PFSK-1 (cell line): ENCODE results near the gene MVP.

ENCODE experiments used
- FOXP2 ChIP-seq: optimal IDR thresholded peaks from 2 replicates; pipeline ENCODE3; 2011; ENCODE audit warnings: borderline replicate concordance, control low read depth, inconsistent platforms; ENCODE audit not compliant: insufficient read depth; ENCODE audit errors: extremely low read length, extremely low read depth
- POLR2AphosphoS5 ChIP-seq: IDR thresholded peaks from 2 replicates; pipeline ENCODE4 v1.6.1; 2012; ENCODE audit warnings: low read depth, mild to moderate bottlenecking, control low read depth, low read length, moderate library complexity
- SIN3A ChIP-seq: IDR thresholded peaks from 2 replicates; pipeline ENCODE4 v1.6.1; 2012; ENCODE audit warnings: mild to moderate bottlenecking, low read length, moderate library complexity, borderline replicate concordance; ENCODE audit not compliant: insufficient read depth
- TAF1 ChIP-seq: IDR thresholded peaks from 2 replicates; pipeline ENCODE4 v1.6.1; 2012; ENCODE audit warnings: low read length, control low read depth, borderline replicate concordance; ENCODE audit not compliant: insufficient read depth
- TF ChIP-seq, protein P1 (sequence below), 2 experiments: IDR thresholded peaks; 2 replicates each; pipeline versions ENCODE4 v1.6.1 to v1.8.0; 2011 to 2012; ENCODE audit warnings: low read depth in 2 of 2, low read length in 2 of 2, control low read depth in 1 of 2, inconsistent platforms in 1 of 2, mild to moderate bottlenecking in 1 of 2, moderate library complexity in 1 of 2; ENCODE audit not compliant: insufficient read depth in 1 of 2

MVP gene

GRCh38 chr16:29854520-29855100, 34.3 kb downstream of the MVP start:
- TF ChIP-seq TAF1 (no peak), POLR2AphosphoS5 (no peak), FOXP2 (no peak), SIN3A (no peak)
- TF ChIP-seq, protein P1, sequence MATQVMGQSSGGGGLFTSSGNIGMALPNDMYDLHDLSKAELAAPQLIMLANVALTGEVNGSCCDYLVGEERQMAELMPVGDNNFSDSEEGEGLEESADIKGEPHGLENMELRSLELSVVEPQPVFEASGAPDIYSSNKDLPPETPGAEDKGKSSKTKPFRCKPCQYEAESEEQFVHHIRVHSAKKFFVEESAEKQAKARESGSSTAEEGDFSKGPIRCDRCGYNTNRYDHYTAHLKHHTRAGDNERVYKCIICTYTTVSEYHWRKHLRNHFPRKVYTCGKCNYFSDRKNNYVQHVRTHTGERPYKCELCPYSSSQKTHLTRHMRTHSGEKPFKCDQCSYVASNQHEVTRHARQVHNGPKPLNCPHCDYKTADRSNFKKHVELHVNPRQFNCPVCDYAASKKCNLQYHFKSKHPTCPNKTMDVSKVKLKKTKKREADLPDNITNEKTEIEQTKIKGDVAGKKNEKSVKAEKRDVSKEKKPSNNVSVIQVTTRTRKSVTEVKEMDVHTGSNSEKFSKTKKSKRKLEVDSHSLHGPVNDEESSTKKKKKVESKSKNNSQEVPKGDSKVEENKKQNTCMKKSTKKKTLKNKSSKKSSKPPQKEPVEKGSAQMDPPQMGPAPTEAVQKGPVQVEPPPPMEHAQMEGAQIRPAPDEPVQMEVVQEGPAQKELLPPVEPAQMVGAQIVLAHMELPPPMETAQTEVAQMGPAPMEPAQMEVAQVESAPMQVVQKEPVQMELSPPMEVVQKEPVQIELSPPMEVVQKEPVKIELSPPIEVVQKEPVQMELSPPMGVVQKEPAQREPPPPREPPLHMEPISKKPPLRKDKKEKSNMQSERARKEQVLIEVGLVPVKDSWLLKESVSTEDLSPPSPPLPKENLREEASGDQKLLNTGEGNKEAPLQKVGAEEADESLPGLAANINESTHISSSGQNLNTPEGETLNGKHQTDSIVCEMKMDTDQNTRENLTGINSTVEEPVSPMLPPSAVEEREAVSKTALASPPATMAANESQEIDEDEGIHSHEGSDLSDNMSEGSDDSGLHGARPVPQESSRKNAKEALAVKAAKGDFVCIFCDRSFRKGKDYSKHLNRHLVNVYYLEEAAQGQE (IDR thresholded peaks at IDR 0.05; ENCODE audit: insufficient read depth in 1 of 2, low read depth in 2 of 2, low read length in 2 of 2) = no peak

- TF ChIP-seq TAF1 (no peak), SIN3A (no peak), FOXP2 (no peak), POLR2AphosphoS5 (no peak)
- TF ChIP-seq, protein P1 (IDR thresholded peaks at IDR 0.05; ENCODE audit: insufficient read depth in 1 of 2, low read depth in 2 of 2, low read length in 2 of 2) = no peak
Observed at GRCh38 chr16:29857133-29857760, 37.0 kb downstream of the MVP start.

DNA sequence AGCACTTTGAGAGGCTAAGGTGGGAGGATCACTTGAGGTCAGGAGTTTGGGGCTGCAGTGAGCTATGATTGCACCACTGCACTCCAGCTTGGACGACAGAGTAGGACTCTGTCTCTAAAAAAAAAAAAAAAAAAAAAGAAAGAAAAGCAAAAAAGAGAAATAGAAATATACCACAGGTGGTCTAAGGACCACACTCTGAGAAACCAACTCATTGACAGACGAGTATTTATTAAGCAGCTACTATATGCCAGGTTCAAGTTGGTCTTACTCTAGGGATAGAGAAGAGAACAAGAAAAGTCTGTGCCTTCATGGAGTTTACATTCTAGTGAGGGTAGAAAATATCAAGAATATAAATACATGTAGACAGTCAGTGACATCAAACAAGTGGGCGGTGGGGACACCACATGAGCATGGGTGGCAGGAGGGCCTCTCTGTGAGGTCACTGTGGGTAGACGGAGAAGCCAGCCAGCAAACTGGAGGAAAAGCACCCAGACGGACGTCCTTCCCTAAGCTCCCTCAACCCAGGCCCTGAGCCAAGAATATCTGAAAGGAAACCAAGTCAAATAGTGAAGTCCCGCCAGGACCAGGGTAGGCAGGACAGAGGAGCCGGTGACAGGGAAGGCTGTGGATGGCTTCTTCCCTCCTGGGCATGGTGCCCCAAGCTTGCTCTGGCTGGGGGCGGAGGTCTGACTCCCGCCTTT, 38.0 kb downstream of the MVP start:
- TF ChIP-seq, protein P1 (IDR thresholded peaks at IDR 0.05; ENCODE audit: insufficient read depth in 1 of 2, low read depth in 2 of 2, low read length in 2 of 2) = no peak
- no peak for TF ChIP-seq POLR2AphosphoS5
- TF ChIP-seq TAF1 = no peak
- TF ChIP-seq SIN3A = no peak
- no peak for TF ChIP-seq FOXP2

DNA sequence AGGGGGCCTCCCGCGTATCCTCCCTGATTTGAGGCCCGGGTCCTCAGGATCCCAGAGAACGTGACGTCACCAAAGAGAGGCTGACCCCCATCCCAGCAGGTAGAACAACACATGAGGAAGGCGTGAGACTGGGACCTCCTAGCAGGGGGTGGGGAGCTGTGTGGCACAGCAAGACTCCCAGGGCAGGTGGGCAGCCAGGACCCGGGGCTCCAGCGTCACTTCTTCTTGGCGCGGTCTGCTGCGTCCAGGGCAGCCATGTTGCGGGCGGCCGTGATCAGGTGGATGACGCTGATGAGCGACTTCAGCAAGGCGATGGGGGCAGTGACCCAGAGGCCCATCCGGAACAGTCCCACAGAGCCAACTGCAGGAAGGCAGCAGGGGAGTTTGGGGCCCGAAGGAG, 38.7 kb downstream of the MVP start:
- no peak for TF ChIP-seq TAF1
- TF ChIP-seq, protein P1 (IDR thresholded peaks at IDR 0.05; ENCODE audit: insufficient read depth in 1 of 2, low read depth in 2 of 2, low read length in 2 of 2) = no peak
- no peak for TF ChIP-seq SIN3A
- TF ChIP-seq FOXP2 = no peak
- TF ChIP-seq POLR2AphosphoS5 = no peak
